Measurements from ENCODE around the gene TOP2B. TPM values are rescaled to one million over a fixed set of nuclear protein-coding genes. Genes with fewer than 3 reads are reported as not detected.

Gene TOP2B
- total and polyA plus RNA-seq, 8 donors: 92.7 to 310 (median 256) TPM

GRCh38 chr3:25708036-25708435 is 43.3 kb upstream of the TOP2B start:
- Histone ChIP-seq H3K4me3 (no peak overlapping the region), H3K4me1 (no peaks in the 10 kb centered on the region), H3K36me3 (no peaks in the 10 kb centered on the region), H3K9me3 (no peaks in the 10 kb centered on the region), H3K27me3 (no peaks in the 10 kb centered on the region), H3K27ac (no peak overlapping the region)
- intact Hi-C loops (cut with DNase I): no loop called here
- ATAC-seq (no peak), DNase-seq (no peak)
- TF ChIP-seq CTCF (IDR thresholded peaks at IDR 0.05): no peak

GRCh38 chr3:25707268-25707926 is 42.7 kb upstream of the TOP2B start:
- H3K36me3 ChIP-seq: no peaks in the 10 kb centered on the region
- no peak for TF ChIP-seq CTCF (IDR thresholded peaks at IDR 0.05)
- H3K4me1 ChIP-seq: no peaks in the 10 kb centered on the region
- intact Hi-C loops (cut with DNase I): no loop called here
- DNase-seq (no peak), ATAC-seq (no peak)
- H3K27ac ChIP-seq: no peak overlapping the region
- H3K27me3 ChIP-seq: no peaks in the 10 kb centered on the region
- no peak overlapping the region for H3K4me3 ChIP-seq
- no peaks in the 10 kb centered on the region for H3K9me3 ChIP-seq

- Histone ChIP-seq H3K4me3 (no peak overlapping the region), H3K36me3 (no peaks in the 10 kb centered on the region), H3K27ac (no peak overlapping the region), H3K9me3 (no peaks in the 10 kb centered on the region), H3K4me1 (no peaks in the 10 kb centered on the region), H3K27me3 (no peaks in the 10 kb centered on the region)
- TF ChIP-seq CTCF (IDR thresholded peaks at IDR 0.05): no peak
- DNase-seq (no peak), ATAC-seq (no peak)
- intact Hi-C loops (cut with DNase I): no loop called here
Observed at GRCh38 chr3:25706213-25706612, 41.5 kb upstream of the TOP2B start.

- intact Hi-C loops (cut with DNase I): no loop called here
- H3K27ac ChIP-seq: no peak overlapping the region
- DNase-seq (peak in 1 of 4 donors; percentile 3), ATAC-seq (no peak)
- no peaks in the 10 kb centered on the region for H3K36me3 ChIP-seq
- no peak for TF ChIP-seq CTCF (IDR thresholded peaks at IDR 0.05)
- no peaks in the 10 kb centered on the region for H3K27me3 ChIP-seq
- no peak overlapping the region for H3K4me3 ChIP-seq
- H3K9me3 ChIP-seq: no peaks in the 10 kb centered on the region
- no peaks in the 10 kb centered on the region for H3K4me1 ChIP-seq
Observed at GRCh38 chr3:25697553-25697952, 32.8 kb upstream of the TOP2B start.

GRCh38 chr3:25695731-25696420 is 31.2 kb upstream of the TOP2B start:
- intact Hi-C loops (cut with DNase I): no loop called here
- H3K27me3 ChIP-seq: no peaks in the 10 kb centered on the region
- ATAC-seq: no peak
- H3K4me3 ChIP-seq: no peak overlapping the region
- peak in 1 of 4 donors; percentile 44 for DNase-seq
- H3K27ac ChIP-seq: no peak overlapping the region
- H3K4me1 ChIP-seq: no peaks in the 10 kb centered on the region
- H3K9me3 ChIP-seq: no peaks in the 10 kb centered on the region
- H3K36me3 ChIP-seq: no peaks in the 10 kb centered on the region
- no peak for TF ChIP-seq CTCF (IDR thresholded peaks at IDR 0.05)

Measured in left lung (tissue), 10 donors.